Activated CD4-positive, alpha-beta T cell treated with anti-CD3 and anti-CD28 coated beads, Interleukin-2, amount 50 U/mL, for 4 hours (primary cell): ENCODE results near the gene GATA6.

Experiments used
- DNase-seq, 2 experiments: peaks; one replicate each; pipeline ENCODE4 v3.0.0-alpha.2; 2020

GATA6 gene

GRCh38 chr18:22169011-22169888 lies at the start of gene GATA6:
Gene GATA6 (plus strand): TSS chr18:22169589. CDS start chr18:22171145, 1,556 bp downstream.
- no peak for DNase-seq

DNA sequence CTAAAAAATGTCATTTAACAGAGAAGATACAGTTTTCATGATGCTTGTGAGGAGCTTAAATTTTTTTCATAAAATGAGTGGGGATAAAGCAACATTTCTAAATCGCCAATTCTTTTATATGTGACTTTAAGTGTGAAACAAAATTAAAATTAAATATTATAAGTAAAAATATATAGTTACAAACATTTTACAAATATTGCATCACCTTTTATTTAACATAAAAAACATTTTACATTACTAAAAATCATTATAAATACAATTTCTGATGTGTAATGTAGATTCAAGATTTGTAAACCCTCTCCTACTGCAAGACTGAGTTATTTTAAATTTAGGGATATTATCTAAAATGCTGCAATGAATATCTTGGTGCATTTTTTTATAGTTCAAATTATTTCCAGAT lies 44.4 kb upstream of the GATA6 start:
- no peak for DNase-seq

GRCh38 chr18:22128954-22129353 lies 40.4 kb upstream of the GATA6 start:
- DNase-seq, result no peak

- no peak for DNase-seq
Observed at GRCh38 chr18:22129778-22130177, 39.6 kb upstream of the GATA6 start.

- DNase-seq, result no peak
Observed at GRCh38 chr18:22132258-22132657, 37.1 kb upstream of the GATA6 start.

DNA sequence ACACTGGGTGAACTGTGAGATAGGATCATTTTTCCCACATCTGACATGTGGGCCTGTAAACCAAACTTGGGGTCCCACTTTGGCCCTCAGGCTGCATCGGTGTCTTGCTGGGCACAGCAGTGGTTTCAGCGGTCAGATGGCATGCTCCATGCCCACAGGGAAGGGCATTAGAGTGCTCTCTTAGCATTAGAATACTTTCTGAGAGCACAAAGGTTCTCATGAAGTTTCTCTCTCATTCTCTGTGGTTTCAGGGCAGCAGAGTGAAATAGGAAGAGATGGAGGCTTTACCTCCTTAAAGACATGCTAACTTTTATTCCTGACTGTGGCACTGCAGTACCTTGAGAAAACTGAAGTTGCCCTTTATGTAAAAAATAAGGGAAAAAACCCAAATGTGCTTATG lies 36.6 kb upstream of the GATA6 start:
- no peak for DNase-seq

- no peak for DNase-seq
Observed at GRCh38 chr18:22136395-22136794, 33.0 kb upstream of the GATA6 start.

DNA sequence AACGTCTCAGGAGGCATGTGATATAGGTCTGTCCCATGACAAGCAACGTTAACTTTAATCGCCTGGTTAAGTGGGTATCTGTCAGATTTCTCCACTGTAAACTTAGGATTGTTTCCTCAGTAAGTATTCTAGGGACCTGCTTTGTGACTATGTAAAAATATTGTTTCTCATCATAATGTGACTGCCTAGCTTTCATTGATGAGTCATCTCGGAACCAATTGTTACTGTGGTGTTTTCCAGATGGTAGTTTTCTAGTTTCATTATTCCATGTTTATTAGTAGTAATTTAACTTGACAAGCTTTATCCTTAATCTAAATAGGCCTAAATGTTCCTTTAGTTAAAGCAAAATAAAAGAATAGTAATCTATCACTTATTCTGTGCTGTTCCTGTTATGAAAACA lies 28.2 kb upstream of the GATA6 start:
- DNase-seq, result no peak

- no peak for DNase-seq
Observed at GRCh38 chr18:22143347-22144340, 25.7 kb upstream of the GATA6 start.

DNA sequence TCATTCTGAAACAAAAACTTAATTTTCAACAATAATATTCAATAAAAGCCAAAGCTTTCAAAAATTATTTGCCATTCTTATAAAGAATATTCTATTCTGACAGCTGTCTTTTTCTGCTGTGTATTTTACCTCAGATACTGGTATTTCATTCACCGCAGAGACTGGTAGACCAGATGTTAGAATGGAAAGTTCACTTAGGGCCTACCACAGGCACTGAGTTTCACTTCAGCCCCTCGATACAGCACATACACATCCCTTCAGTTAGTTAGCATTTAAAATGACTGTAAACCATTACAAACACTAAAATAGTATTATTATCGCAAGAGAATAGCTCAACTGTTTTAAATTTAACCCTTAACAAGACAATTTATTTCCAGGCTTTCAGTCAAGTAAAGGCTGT lies 24.2 kb upstream of the GATA6 start:
- DNase-seq, result no peak

- DNase-seq, result no peak
Observed at GRCh38 chr18:22149710-22150109, 19.7 kb upstream of the GATA6 start.

DNA sequence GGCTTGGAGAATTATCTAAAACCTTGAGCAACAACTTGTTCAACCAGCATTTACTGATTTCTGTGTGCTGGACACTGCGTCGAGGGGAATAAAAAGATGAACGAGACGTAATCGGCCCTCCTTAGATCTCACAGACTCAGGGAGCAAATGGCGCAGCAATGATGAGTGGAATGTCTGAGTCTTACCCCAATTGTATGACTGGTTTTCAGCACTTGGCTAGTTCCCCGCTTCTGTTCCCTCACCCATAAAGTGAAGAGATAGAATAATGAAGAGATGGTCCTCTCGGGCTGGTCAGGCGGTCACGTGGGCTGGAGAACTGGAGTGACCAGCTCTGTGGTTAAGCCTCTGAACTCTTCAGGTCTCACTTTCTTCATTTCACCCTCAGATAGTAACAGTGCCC lies 17.3 kb upstream of the GATA6 start:
- DNase-seq, result no peak

- DNase-seq, result no peak
Observed at GRCh38 chr18:22153428-22153827, 16.0 kb upstream of the GATA6 start.

DNA sequence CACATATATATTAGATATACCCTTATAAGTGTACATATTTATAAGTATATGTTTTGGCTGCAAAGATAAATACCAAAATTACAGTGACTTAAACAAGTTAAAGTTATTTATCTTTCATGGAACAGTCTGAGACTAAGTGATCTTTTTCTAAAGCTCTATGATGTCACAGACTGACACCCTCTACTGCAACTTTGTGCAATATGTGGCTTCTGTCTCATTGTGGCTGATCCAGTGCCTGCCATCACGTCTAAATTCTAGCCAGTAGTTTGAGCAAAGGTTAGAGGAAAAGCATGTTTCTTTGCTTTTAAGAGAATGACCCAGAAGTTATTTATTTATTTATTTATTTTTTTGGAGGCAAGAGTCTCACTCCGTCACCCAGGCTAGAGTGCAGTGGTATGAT lies 13.8 kb upstream of the GATA6 start:
- no peak for DNase-seq

DNA sequence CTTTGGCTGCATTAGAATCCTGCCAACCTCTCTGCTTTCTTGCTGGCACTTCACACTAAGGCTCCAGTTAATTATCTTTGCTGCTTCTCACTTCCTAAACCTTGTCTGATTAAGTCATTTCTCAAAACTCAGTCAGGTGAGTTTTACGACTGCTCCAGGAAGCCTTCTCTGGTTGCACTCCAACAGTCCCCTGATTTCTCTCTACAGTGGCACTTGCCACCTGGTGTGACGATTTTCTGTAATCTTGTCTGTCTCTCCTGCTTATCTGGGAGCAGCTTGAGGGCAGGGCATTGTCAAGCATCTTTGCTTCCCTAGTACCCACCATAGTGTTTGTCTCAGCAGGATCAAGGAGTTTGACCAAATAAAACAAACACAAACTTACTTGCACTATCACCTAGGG lies 10.4 kb upstream of the GATA6 start:
- no peak for DNase-seq

- no peak for DNase-seq
Observed at GRCh38 chr18:22161090-22161489, 8.3 kb upstream of the GATA6 start.

GRCh38 chr18:22163416-22164161 lies 5.8 kb upstream of the GATA6 start:
- DNase-seq, result no peak

DNA sequence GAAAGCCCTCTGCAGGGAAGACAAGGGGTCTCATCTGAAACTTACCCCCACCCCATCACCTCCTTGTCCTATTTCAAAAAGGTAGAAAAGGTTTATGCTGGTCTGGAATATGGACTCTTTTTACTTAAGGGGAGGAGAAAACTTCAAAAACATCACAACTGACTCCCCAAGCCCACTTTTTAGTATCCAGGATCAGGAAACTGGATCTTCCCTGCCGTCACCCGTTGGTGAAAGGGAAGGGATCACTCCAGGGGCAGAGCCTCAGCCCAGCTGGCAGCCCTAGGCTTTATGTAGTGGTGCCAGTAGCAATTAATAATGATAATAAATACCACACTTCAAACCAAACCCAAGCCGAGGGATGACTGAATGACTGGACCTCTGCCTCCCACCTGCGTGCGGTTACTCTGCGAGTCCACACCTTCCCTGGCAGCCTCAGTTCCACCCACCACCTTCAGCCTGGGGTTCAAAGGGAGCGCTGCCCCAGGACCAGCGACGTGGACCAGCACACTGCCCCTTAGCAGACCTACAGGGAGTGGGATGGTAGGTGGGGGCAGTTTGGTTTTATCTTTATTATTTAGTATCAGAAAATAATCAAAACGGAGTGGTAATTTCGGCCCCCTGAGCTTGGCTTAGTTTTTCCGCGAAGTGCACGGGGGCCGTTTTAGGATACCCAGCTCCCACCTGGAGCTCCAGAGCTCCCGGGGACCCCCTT lies 4.9 kb upstream of the GATA6 start:
- DNase-seq, result no peak

DNA sequence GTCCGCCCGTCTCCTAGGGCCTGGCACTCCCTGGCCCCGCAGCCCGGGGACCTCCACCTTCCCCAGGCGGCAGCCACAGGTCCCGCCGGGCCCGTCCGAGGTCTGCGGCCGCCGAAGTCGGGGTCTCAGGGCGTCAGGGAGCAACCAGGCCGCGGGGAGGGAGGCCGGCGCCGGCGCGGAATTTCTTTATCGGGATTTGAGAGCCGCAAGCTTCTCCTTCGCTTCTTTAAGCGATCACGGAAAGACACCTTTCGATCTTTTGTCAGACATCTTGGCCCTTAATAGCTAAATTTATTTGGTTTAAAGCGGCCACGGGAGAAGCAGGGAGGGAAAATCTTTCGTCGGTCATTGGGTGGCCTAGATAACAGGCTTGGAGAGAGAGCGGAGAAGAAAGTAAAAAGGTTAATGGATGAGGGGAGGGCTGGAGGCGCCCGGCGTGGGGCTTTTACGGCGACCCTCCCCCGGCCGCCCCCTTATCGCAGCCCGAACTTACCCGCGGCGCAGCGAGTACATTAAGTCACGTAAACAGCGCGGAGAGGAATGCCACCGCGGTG lies 4.3 kb upstream of the GATA6 start:
- DNase-seq, result no peak

DNA sequence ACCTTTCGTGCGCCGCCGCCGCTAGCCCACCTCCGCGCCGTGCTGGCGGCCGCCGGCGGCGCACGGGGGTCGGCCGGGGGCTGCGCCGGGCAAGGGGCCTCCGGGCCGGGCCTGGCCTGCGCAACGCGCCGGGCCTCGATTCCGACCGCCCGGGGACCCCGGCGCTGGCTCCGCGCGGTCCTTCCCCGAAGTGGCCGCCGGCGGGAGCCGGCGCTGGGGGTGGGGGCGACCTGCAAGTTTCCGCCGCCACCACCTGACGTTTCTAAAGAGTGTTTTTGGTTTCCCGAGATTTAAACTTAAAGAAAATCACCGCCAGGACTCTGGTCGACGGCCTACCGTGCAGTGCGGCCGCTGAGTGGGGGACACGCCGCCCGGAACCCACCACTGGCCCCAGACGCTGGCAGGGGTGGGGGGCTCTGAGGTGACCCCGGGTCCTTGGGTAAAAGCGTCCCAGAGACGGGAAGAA lies 3.8 kb upstream of the GATA6 start:
- no peak for DNase-seq

GRCh38 chr18:22166069-22166950 lies 3.1 kb upstream of the GATA6 start:
- DNase-seq, result no peak
